DMS 273 treated with DMSO at 0.1 percent for 48 hours (cell line): ENCODE results near the gene NEUROG3.

Experiments
- DNase-seq: peaks from one replicate; lab custom pipeline; 2025; lab: John Stamatoyannopoulos, UW

NEUROG3 gene, protein sequence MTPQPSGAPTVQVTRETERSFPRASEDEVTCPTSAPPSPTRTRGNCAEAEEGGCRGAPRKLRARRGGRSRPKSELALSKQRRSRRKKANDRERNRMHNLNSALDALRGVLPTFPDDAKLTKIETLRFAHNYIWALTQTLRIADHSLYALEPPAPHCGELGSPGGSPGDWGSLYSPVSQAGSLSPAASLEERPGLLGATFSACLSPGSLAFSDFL

DNA sequence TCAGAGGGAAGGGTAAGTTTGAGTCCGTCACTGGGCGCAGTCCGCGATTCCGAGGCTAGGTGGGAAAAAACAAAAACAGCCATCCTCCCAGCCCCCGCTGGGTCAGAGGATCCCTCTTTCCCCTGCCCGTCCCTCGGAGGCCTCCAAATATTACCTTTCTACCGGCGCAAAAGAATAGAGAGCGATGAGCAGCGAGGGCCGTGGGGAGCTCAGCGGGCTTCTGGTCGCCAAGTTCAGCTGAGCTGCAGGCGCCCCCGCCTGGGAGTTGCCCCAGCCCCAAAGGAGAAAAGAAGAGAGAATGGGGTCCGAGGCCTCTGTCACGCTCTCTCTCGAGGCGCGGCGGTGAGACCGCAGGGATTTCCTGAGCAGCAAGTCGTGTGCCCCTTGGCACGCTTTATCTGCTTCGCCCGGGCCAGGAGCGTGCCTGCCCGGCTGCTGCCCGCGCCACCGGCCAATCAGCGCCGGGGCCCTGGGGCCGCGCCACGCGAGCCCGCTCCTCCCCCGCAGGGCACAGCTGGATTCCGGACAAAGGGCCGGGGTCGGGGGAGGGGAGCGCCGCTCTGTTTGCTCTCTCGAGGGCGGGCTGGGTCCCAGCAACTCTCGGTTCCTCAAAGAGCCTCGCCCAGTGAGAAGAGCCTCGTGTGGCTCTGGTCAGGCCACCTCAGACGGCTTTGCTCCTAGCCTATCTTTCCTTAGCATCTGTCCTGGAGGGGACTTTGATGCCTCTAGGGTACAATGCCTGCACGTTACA is at the start of gene NEUROG3:
Gene NEUROG3, minus strand, starts transcription at position 367 of the 751 bp plus-strand sequence. CDS start 379 bp downstream, outside the sequence.
- no peak for DNase-seq

DNA sequence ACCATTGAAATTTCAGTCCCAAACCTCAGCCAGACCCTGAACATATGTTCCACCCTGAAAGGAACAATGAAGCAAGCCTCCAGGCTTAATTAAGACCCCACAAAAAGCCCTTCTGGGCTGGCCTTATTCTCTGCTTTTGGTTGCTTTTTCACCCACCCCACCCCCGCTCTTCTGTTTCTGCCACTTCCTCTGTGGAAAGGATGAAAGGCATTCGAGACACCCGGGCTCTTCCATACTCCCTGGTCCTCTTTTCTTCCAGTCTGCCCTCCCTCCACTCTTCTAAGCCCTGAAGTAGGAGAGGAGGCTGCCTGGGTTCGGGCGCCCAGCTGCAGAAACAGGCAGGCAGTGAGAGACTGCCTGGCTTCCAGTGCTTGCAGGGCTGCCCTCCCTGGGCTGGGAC is 47.4 kb upstream of the NEUROG3 start:
- DNase-seq, result no peak

DNA sequence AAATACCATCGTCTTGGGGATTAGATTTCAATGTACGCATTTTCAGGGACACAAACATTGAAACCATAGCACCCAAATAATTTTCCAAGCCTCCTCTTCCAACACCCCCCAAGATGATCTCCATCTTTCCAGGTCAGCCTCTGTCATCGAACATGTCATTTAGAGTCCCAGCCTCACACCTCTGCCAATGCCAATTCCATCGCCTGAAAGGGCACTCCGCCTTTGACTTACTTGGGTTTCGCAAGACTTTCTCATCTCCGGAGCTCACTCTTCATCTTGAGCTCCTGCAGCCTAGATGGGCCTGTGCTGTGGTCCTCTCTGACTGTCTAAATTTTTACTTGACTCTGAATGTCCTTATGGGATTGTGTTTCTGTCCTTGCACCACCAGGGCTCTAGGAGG is 46.4 kb upstream of the NEUROG3 start:
- no peak for DNase-seq

DNA sequence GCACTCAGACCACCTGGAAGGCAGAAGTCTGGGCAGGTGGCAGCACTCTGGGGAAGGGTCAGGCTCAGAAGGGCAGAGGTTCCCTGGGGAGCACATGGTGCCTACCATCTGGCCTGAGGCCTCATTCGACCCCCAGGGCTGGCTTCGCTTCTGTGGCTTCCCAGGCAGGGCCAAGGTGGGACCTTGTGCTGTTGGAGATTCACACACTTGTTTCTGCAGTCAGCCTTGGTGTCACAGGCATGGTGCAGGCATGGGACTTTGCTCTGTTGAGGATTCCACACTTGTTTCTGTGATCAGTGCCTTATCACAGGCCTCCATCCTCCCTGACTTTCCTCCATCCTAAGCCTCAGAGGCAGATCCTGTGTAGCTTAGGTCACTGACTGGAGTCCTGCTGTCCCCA is 45.5 kb upstream of the NEUROG3 start:
- no peak for DNase-seq

DNA sequence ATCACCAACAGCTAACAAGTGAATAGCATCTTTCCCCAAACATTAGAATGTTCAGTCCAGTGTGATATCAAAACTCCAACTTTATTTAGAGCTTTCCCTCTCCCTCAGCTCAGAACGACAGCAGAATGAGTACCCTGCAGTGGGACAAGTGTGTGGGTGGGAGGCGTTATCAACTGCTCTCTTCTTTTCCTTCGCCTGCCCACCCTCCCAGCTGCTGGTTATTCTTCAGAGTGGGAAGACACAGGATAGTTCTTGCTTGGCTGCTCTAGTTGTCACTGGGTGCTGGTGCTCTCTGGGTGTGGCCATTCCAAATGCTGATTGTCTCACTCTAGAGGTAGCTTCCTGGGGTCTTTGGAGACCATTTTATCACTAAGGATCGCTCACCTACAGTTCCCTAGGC is 43.1 kb upstream of the NEUROG3 start:
- no peak for DNase-seq

DNA sequence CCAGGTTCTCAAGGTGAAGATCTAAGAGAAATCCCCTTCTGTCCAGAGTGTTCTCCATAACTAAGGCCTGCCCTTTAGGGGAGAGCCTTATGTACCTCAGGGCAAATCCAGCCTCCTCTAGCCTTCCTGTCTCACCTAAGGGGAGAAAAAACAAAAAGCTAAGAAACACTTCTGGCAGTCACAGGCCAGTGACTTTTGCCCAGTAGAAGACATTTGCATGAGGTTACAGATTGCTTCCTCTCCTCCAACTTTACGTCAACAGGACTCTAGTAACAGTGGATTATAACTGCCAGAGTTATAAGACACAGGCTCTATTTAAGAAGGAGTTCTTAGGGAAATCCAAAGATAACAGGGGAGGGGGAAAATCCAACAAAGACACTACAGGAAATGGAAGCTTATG is 40.9 kb upstream of the NEUROG3 start:
- no peak for DNase-seq

DNA sequence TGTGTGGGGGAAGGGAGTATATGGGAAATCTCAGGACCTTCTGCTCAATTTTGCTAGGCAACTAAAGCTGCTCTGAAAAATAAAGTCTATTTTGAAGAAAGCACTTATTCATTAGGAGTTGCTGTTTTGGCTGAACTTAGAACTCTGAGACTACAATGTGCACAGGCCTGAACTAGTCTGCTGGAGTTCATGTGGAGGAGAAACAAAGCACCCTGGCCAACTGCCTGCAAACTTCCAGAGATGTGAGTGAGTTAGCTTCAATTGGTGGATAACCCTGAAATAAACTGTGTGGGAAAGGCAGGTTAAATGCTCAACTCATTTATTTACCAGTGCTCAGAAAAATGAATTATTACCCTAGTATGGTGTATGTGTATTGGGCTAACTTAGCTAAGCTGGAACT is 39.5 kb upstream of the NEUROG3 start:
- no peak for DNase-seq

DNA sequence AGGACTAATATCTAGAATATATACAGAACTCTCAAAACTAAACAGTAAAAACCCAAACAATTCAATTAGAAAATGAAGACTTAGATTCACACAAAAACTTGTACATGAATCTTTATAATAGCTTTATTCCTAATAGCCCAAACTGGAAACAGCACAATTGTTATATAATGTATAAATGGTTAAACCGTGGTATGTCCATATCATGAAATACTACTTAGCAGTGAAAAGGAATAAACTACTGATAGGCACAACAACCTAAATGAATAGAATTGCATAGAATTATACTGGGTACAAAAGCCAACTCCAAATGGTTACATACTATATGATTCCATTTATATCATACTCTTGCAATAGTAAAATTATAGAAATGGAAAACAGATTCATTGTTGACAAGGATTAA is 35.9 kb upstream of the NEUROG3 start:
- DNase-seq, result no peak

DNA sequence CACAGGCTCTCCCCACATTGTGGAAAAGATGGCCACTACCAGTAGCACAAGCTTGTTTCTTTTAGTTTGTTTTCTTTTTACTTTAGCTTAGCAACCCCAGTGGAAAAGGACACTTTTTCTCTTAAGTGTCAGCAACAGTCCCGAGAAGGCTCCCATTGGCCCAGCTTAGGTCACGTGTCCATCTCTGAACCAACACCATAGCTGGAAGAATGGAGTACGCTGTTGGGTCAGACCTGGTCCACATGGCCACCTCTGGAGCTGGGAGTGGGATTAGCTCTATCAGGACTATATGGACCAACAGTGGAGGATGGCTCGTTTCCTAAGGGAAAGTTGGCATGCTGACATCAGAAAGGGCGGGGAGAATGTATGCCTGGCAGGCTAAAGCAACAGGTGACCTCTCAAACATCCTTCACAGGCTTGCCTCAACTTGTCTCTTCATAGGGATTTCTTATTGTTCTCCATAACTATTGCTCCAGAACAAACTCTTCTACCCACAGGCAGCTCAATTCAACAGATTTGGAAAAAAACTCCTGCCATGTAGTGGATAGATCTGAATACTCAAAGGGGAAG is 27.6 kb upstream of the NEUROG3 start:
- no peak for DNase-seq

DNA sequence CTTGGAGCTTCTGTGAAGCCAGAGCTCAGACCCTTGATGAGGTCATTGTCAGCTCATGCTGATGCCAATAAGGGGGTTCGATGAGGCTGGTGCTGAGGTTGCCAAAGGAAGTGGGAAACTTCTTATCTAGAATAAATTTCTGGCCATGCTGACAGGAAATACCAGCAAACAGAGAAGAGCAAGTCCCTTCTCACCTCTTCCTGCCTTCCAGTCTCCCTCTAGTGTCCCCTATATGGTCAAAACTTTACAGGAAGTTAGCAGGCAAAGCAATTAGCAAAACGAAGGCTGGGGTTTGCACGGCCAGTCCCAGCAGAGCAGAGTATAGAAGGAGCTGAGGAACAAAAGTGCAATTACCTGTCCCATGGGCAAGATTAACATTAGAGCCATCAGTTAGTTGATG is 15.1 kb upstream of the NEUROG3 start:
- no peak for DNase-seq

DNA sequence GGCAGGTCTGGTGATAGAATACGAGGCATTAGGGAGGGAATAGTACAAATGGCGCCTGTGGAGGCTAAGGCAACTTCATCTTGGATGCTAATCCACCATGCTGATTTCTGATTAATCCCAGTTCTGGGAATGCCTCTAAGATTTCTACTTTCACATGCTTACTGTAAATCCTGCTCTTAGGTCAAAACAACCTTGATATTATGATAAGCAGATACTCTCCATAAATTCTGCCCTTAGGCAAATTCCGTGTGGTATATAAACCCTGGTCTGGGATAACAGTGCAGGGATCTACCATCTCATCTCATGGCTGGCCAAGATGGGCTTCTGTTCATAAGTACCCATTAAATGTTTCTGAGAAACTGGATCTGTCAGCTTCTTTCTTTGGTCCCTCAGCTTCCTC is 11.4 kb upstream of the NEUROG3 start:
- DNase-seq, result no peak

DNA sequence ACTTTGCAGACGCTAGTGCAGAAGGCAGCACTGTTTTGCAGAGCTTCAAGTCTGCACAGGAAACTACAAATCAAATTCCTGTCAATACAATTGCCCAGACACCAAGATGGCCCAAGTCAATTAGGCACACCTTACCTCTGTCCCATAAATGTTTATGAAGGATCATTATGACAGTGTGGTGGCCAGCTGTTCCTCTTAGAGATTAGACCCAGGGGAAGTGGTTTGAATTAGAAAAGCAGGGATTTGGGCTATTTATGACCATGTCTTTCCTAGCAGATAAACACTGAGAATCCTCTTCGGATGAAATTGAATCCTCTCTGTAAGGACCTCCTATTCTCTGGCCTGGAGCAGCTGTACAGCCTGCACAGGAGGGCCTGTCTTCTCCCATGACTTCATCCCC is 9.9 kb upstream of the NEUROG3 start:
- DNase-seq, result no peak

DNA sequence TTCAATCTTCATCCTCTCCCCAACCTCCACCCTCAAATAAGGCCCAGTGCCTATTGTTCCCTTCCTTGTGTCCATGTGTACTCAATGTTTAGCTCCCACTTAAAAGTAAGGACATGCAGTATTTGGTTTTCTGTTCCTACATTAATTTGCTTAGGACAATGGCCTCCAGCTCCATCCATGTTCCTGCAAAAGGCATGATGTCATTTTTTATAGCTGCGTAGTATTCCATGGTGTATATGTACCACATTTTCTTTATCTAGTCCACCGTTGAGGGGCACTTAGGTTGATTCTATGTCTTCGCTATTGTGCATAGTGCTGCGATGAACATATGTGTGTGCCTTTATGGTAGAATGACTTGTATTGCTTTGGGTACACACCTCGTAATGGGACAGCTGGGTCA is 7.2 kb upstream of the NEUROG3 start:
- DNase-seq, result no peak

DNA sequence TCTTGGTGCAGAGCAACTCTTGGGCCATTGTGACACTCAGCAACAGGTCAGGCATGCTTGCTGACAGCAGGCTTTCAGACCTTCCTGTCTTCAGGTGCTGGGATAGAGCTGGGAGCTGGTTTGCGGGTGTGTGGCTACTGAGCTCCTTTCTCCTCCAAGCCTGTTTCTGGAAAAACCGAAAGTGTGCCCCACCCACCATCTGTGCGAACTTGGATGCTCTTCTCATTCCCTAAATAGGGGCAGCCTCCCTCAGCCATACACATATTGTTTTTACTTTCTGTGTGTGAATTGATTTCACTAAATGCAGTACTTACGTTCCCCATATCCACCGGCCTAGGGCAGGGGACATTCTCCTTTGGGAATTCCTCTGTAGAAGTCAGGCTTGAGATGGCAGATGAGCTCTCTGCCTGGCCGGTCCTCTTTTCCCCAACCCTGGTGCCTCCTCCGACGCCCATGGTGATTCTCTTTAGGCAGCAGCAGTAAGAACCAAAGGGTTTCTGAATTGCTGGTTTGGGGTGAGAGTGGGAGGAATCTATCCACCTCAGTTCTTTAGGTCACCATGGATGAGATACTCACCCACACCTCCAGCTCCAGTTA is 6.3 kb upstream of the NEUROG3 start:
- no peak for DNase-seq

DNA sequence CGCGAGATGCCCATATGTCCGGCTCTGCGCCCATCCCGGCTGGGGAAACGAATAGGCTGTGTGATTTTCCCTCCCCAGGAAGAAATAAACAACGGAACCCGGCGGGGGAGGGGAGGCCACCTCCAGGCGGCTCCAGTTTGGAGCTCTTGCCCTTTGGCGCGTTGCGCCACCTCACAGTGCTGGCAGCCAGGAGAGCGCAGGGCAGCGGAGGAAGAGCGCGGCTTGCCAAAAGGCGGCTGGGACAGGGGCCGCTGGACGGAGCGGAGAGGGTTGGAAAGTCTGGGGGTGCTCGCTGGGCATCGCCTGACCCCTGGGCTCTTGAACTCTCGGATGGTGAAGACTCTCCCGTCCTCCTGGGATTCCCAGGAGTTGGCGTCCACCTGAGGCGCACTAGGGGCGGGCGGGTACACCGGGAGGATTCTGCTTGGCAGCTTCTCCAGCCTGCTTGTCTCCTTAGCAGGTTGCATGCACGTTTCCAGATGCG is 5.3 kb upstream of the NEUROG3 start:
- no peak for DNase-seq

DNA sequence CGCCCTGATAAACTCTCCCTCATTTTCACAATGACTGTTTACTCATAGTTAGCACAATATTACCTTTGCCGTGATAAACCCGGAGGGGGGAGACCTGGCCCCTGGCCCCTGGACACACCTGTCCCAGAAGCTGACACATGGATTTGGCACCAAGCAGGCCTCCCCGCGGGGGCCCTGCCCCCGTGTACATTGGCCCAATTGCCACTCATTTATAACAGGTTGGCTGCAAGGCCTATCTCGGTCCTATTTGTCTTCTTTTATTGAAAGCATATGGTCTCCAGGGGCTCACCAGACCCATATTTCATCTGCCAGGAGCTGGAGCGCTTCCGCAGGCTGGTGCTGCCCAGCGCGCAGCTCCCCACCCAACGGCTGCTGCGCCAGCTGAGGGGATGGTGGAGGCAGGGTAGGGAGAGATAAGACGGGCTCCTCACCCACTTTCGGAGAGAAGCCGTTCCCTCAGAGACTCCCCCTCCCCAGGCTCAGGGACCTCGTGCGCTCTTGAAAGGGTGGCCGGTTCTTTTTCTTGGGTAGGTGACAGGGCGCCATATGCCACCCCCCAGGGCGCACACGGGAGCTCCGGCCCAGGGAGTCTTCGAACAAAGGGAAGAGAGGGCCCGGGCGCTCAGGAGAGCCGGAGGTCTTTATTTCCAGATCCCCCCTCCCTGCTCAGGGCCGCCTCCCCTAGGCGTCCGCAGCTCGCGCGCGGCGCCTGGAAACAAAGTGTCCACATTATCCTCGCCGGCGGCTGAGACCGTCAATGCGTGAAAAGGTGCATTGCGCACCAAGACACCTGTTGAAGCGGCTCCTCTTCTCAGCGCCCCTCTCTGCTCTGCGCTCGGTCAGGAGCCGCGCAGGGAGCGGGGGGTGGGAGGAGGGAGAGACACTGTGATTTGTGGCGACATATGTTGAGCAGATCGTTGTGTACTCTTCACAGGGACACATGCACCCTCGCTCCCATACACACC is 4.3 kb upstream of the NEUROG3 start:
- no peak for DNase-seq

DNA sequence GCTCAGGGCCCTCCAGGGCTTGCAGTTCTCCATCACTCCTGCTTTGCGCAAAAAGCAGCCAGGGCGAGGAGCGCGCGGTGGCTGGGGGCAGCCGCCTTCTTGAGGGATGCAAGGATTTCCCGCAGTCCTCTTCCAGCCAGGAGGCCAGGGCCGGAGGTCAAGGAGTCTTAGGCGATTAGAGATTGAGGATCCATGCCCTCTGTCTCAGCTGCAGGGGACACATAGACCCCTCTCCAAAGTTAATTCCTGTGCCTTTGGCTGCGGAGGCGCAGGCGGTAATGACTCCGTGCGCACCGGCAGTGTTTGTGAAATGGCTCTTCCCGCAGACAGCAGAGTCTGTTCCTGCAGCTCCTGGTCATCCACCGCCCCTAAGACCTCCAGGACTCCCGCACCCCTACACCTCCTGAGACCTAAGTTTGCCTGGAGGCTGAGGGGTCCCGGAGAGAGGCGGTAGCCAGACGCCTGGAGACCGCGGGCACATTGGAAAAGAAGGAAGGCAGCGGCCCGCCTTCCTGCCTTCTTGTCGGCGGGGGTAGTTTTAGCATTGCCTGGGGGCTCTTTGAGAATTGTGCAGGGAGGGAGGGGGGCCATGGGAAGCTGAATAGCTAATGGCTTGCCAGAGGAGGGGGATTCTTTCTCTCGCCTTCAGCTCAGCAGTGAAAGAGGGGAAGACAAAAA is 3.3 kb upstream of the NEUROG3 start:
- DNase-seq, result no peak

DNA sequence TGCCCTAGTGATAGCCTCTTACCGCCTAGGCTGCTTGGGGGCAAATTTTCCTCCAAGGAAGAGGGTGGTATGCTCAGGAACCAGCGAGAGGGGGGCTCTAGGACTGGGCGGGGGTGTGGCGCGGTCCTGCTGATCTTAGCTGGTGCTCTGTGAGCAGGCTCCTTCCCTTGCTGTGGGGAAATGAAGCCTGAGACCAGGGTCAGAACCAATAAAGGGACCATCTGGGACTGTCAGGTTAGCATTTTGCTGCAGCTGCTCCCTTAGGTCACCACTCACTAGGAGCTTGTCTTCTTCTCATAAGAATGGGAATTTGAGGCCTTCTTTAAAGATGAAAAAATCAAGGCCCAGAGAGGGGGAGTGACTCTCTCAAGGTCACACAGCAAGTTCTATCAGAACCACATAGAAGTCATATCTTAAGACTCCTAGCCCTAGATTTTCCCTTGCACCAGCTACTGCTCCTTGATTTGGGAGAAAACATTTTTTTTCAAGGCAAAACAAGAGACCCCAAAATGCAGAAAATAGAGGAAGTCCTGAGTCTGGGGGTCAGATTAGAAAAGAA is 2.0 kb upstream of the NEUROG3 start:
- no peak for DNase-seq

DNA sequence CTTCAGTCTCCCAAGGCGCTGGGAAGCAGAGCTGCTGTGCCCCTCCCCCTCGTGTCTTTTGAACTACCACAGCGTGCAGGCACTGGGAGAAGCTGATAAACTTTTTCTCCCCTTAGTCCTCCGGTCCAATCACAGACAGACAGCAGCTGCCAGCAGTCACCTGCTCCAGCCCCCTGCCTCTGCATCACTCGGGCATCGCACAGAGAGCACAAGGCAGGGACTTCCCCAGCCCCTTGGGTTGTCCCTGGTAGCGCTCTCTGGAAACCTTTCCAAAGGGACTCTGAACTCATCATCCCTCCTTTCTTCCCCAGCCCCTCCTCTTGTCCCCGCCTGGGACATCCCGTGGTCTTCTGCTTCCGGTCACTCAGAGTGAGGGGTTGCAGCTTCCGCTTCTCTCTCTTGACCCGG is 1.4 kb upstream of the NEUROG3 start:
- no peak for DNase-seq

DNA sequence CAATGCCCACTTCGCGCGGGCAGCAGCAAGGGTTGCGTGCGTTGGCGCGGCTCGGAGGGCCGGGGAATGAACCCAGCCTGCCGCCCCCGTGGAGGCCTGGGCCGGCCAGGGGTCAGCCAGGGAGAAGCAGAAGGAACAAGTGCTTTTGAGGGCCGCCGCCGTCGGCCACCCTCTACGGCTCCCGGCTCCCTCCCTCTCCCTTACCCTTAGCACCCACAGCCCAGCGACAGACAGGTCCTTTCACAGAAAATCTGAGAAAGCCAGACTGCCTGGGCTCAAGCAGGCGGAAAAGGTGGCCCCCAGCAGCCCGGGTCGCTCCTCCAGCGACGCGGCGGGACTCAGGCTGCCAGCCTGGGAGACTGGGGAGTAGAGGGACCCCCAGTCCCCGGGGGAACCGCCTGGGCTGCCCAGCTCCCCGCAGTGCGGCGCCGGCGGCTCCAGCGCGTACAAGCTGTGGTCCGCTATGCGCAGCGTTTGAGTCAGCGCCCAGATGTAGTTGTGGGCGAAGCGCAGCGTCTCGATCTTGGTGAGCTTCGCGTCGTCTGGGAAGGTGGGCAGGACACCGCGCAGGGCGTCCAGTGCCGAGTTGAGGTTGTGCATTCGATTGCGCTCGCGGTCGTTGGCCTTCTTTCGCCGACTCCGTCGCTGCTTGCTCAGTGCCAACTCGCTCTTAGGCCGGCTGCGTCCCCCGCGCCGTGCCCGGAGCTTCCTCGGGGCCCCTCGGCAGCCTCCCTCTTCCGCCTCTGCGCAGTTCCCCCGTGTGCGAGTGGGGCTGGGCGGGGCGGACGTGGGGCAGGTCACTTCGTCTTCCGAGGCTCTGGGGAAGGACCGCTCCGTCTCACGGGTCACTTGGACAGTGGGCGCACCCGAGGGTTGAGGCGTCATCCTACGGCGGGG is 815 bp downstream of the NEUROG3 start:
- no peak for DNase-seq
